DOHH2 (cell line): ENCODE results near the gene ACTN4.

ENCODE experiments used
- H3F3A ChIP-seq: fragments of 200-600 bp; sonication (generic), shearing (Covaris generic); 2 replicates; pipeline ENCODE4 v1.6.0; 2016; ENCODE audit warnings: antibody characterized with exemption, mild to moderate bottlenecking; ENCODE audit not compliant: control insufficient read depth, insufficient read depth
- H3K27ac ChIP-seq: fragments of 200-600 bp; sonication (generic); 2 replicates; pipeline ENCODE4 v1.5.1; 2014; ENCODE audit warnings: low read depth, mild to moderate bottlenecking, low read length, moderate library complexity
- H3K27me3 ChIP-seq: fragments of 200-600 bp; sonication (generic); 2 replicates; pipeline ENCODE4 v1.6.1; 2014; ENCODE audit warnings: mild to moderate bottlenecking, low read length, mixed read lengths; ENCODE audit not compliant: control insufficient read depth
- H3K36me3 ChIP-seq: fragments of 200-600 bp; sonication (generic); 2 replicates; pipeline ENCODE4 v1.6.1; 2014; ENCODE audit warnings: mild to moderate bottlenecking, low read length, moderate library complexity, mixed read lengths; ENCODE audit not compliant: control insufficient read depth
- H3K4me1 ChIP-seq: fragments of 200-600 bp; sonication (generic); 2 replicates; pipeline ENCODE4 v1.6.1; 2014; ENCODE audit warnings: mild to moderate bottlenecking, low read length, mixed read lengths; ENCODE audit not compliant: control insufficient read depth
- H3K4me2 ChIP-seq: fragments of 200-600 bp; sonication (generic); 2 replicates; pipeline ENCODE4 v1.6.0; 2014; ENCODE audit warnings: mild to moderate bottlenecking, low read length, moderate library complexity
- H3K4me3 ChIP-seq: fragments of 200-600 bp; sonication (generic); 2 replicates; pipeline ENCODE4 v1.5.1; 2014; ENCODE audit warnings: mild to moderate bottlenecking, low read length, mixed read lengths
- H3K79me2 ChIP-seq: fragments of 200-600 bp; sonication (generic); 2 replicates; pipeline ENCODE4 v1.6.1; 2014; ENCODE audit warnings: mild to moderate bottlenecking, low read length, mixed read lengths; ENCODE audit not compliant: control insufficient read depth
- H3K9me2 ChIP-seq: fragments of 200-600 bp; sonication (generic); replicated peaks from 2 replicates; pipeline ENCODE4 v1.6.1; 2014; ENCODE audit warnings: mild to moderate bottlenecking, low read length, mixed read lengths; ENCODE audit not compliant: control insufficient read depth
- H3K9me3 ChIP-seq: fragments of 200-600 bp; sonication (generic); 2 replicates; pipeline ENCODE4 v1.6.1; 2014; ENCODE audit warnings: antibody characterized with exemption, low read length, mixed read lengths; ENCODE audit not compliant: control insufficient read depth, insufficient read depth
- H4K20me1 ChIP-seq: fragments of 200-600 bp; sonication (generic); 2 replicates; pipeline ENCODE4 v1.6.0; 2014; ENCODE audit warnings: low read depth, mild to moderate bottlenecking, antibody characterized with exemption, low read length, moderate library complexity; ENCODE audit not compliant: control insufficient read depth, insufficient read depth
- EZH2phosphoT487 ChIP-seq: fragments of 200-600 bp; sonication (generic); IDR thresholded peaks from 2 replicates; pipeline ENCODE4 v1.6.1; 2017; ENCODE audit warnings: borderline replicate concordance, mild to moderate bottlenecking, antibody characterized with exemption, low read length, moderate library complexity, mixed read lengths
- TF ChIP-seq, protein P1 (sequence below): fragments of 200-600 bp; sonication (generic); IDR thresholded peaks from one replicate; pipeline ENCODE4 v1.5.1; 2014; ENCODE audit warnings: antibody characterized with exemption, mild to moderate bottlenecking, low read depth, low read length; ENCODE audit not compliant: poor library complexity, severe bottlenecking

The ACTN4 gene

DNA sequence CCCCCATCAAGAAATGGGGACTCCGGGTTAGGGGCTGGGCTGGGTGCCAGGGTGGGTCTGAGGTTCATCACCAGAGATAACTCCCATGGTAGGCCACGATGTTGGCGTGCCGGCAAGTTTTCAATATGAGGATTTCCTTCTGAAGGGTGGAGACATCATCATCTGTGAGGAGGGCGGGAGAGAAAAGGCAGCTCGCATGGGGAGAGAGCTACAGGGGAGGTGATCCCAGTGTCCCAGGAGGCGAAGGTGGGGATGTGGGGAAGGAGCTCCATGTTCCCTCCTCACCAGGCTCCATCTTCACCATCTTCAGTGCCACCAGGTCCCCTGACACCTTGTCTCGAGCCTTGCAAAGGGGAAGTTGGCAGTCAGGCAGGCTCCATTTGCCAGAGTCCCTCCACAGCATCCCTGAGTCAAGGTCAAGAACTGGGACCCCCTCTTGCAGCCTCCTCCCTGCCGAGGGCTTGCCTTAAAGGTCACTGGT is 30.1 kb upstream of the ACTN4 start:
- Histone ChIP-seq H4K20me1 (peaks cover 8% of the 10 kb centered on the region; the same call in 1 of the 2 replicates), H3K9me2 (no peaks in the 10 kb centered on the region), H3F3A (peaks cover 8% of the 10 kb centered on the region), H3K36me3 (peaks cover 60% of the 10 kb centered on the region), H3K4me2 (peak overlapping the region; percentile 93), H3K4me1 (peaks cover 40% of the 10 kb centered on the region), H3K27ac (peak overlapping the region; percentile 91), H3K4me3 (peak overlapping the region; percentile 90), H3K9me3 (no peaks in the 10 kb centered on the region), H3K79me2 (peaks cover 64% of the 10 kb centered on the region), H3K27me3 (no peaks in the 10 kb centered on the region)
- TF ChIP-seq, protein P1, sequence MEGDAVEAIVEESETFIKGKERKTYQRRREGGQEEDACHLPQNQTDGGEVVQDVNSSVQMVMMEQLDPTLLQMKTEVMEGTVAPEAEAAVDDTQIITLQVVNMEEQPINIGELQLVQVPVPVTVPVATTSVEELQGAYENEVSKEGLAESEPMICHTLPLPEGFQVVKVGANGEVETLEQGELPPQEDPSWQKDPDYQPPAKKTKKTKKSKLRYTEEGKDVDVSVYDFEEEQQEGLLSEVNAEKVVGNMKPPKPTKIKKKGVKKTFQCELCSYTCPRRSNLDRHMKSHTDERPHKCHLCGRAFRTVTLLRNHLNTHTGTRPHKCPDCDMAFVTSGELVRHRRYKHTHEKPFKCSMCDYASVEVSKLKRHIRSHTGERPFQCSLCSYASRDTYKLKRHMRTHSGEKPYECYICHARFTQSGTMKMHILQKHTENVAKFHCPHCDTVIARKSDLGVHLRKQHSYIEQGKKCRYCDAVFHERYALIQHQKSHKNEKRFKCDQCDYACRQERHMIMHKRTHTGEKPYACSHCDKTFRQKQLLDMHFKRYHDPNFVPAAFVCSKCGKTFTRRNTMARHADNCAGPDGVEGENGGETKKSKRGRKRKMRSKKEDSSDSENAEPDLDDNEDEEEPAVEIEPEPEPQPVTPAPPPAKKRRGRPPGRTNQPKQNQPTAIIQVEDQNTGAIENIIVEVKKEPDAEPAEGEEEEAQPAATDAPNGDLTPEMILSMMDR, result no peak
- no peak for TF ChIP-seq EZH2phosphoT487

DNA sequence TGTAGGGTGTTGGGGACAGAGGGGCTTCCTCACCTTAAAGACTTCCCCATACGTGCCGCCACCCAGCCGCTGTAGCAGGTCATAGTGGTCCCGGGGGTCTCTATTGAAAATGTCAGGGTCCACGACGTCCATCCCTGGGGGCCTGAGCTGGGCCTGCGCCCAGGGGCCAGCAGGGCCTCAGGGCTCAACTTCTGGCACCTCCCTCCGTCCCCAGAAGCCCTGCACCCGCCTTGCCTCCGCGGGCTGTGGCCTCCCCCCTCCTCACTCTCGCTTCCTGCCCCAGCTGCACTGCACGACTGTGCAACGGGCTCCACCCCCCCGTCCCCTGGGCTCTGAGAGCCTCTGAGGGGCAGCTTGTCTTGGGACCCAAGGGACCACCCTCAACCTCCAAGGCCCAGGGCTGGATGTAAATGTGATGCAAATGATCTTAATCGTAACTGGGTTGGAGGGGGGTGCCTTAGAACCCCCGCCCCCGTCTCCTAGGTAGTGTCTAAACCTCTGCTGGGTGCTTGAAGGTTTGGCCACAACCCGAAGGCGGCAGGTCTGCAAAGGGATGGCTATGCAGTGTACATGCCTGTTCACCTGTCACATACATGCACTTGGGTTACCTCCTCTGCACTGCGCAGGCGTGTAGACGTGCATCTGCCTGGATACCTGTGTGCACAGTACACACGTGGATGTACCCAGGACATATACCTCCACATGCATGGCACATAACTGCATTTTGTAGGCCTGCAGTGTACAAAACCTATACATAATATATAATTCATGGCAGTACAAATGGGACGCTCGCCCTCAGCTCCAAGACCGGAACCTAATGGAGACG is 29.5 kb upstream of the ACTN4 start, which contains the start of gene MAP4K1:
TSS of gene MAP4K1 (minus strand) at position 190 of the 826 bp plus-strand sequence. CDS start at position 132, 58 bp downstream.
- peak within 1 kb of the TSS; percentile 93 for H3K4me2 ChIP-seq
- peaks cover 64% of the 10 kb centered on the region for H3K79me2 ChIP-seq
- H3K27ac ChIP-seq, result peak within 1 kb of the TSS; percentile 91
- H3K4me3 ChIP-seq, result peak within 1 kb of the TSS; percentile 90
- no peaks in the 10 kb centered on the region for H3K9me2 ChIP-seq
- no peak for TF ChIP-seq EZH2phosphoT487
- TF ChIP-seq, protein P1, result no peak
- H3K36me3 ChIP-seq, result peaks cover 61% of the 10 kb centered on the region
- peaks cover 8% of the 10 kb centered on the region for H3F3A ChIP-seq
- no peaks in the 10 kb centered on the region for H3K9me3 ChIP-seq
- H4K20me1 ChIP-seq, result peaks cover 8% of the 10 kb centered on the region; the same call in 1 of the 2 replicates
- H3K4me1 ChIP-seq, result peaks cover 40% of the 10 kb centered on the region
- no peaks in the 10 kb centered on the region for H3K27me3 ChIP-seq

DNA sequence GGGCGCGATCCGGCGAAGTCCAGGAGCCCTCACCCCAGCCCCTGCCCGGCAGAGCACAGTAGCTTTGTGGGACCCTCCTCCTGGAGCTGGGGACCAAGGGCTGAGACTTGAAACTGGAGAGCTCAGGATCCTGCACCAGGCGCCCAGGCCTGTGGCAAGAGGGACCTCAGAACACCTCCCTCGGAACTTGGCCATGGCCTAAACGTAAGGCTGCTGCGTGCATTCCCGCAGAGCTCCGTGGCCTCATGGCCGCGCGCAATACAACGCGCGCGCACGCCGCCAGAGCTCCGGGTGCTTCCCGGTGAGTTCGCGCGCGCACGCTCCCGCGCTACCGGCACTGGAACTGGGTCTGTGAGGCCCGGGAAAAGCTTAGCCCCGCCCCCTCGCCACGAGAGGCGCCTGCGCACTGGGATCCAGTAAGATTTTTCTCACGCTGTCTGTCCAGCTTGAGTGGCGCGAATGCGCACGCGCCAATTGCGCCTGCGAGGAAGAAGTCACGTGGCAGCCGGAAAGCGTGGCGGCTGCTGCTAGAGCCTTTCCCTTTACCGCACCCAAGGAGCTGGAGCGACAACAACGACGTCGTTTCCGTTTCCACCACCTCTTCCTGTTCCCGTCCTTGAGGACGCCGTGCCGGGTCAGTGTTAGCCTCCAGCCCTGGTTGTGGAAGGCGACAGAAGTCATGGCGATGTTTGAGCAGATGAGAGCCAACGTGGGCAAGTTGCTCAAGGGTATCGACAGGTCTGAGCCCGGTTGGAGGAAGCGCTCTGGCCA is 28.7 kb upstream of the ACTN4 start, which contains the start of gene EIF3K:
TSS of gene EIF3K (plus strand) at position 599 of the 771 bp plus-strand sequence. CDS start at position 680, 81 bp downstream.
- H4K20me1 ChIP-seq, result peaks cover 8% of the 10 kb centered on the region; the same call in 1 of the 2 replicates
- H3F3A ChIP-seq, result peaks cover 8% of the 10 kb centered on the region
- peak within 1 kb of the TSS; percentile 90 for H3K4me3 ChIP-seq
- H3K27ac ChIP-seq, result peak within 1 kb of the TSS; percentile 91
- peaks cover 60% of the 10 kb centered on the region for H3K79me2 ChIP-seq
- H3K4me1 ChIP-seq, result peaks cover 40% of the 10 kb centered on the region
- peak within 1 kb of the TSS; percentile 98 for H3K4me2 ChIP-seq
- no peaks in the 10 kb centered on the region for H3K27me3 ChIP-seq
- no peaks in the 10 kb centered on the region for H3K9me2 ChIP-seq
- TF ChIP-seq, protein P1, result no peak
- TF ChIP-seq EZH2phosphoT487, result no peak
- peaks cover 59% of the 10 kb centered on the region for H3K36me3 ChIP-seq
- H3K9me3 ChIP-seq, result no peaks in the 10 kb centered on the region
